Breast epithelium (tissue), 4 donors: ENCODE data around the gene C1QTNF7. TPM values are rescaled to one million over a fixed set of nuclear protein-coding genes. Genes with fewer than 3 reads are reported as not detected.

Experiments used
- DNase-seq, 2 donors: peaks; one replicate each; pipeline ENCODE4 v3.0.0-alpha.2; 2019; ENCODE audit warnings: low spot score in 2 of 2
- H3K27ac ChIP-seq, 2 donors: fragments of 200-600 bp; sonication (generic) in 1 of 2; one replicate each; pipeline ENCODE4 v1.5.1; 2016 to 2019; ENCODE audit warnings: mild to moderate bottlenecking in 1 of 2
- H3K27me3 ChIP-seq, 2 donors: fragments of 200-600 bp; sonication (generic) in 1 of 2; one replicate each; pipeline versions ENCODE4 v1.5.1 to v1.6.0; 2017 to 2019; ENCODE audit warnings: control low read depth in 1 of 2, mild to moderate bottlenecking in 1 of 2
- H3K36me3 ChIP-seq: fragments of 200-600 bp; one replicate; pipeline ENCODE4 v1.5.1; 2019
- H3K4me1 ChIP-seq, 2 donors: fragments of 200-600 bp; sonication (generic); one replicate each; pipeline ENCODE4 v1.5.1; 2016 to 2019; ENCODE audit warnings: control low read depth in 1 of 2
- H3K4me3 ChIP-seq, 3 donors: fragments of 200-600 bp; sonication (generic); 1 replicate in 2 of 3; 2 replicates in 1 of 3; pipeline ENCODE4 v1.5.1; 2016 to 2019; ENCODE audit warnings: mild to moderate bottlenecking in 3 of 3, moderate library complexity in 2 of 3
- H3K9me3 ChIP-seq, 2 donors: fragments of 200-600 bp; sonication (generic) in 1 of 2; one replicate each; pipeline ENCODE4 v1.5.1; 2016 to 2019; ENCODE audit warnings: control low read depth in 1 of 2
- POLR2A ChIP-seq: fragments of 450-650 bp; IDR thresholded peaks from one replicate; pipeline ENCODE4 v1.6.1; 2016; ENCODE audit warnings: antibody characterized with exemption, mild to moderate bottlenecking, moderate library complexity
- POLR2AphosphoS5 ChIP-seq, 3 donors: sonication (generic); formaldehyde crosslinking; IDR thresholded peaks; one replicate each; pipeline ENCODE4 v1.6.1; 2017; ENCODE audit warnings: antibody characterized with exemption in 3 of 3
- intact Hi-C: fragments of 100-400 bp; cut with DNase I; formaldehyde crosslinking; loops from one replicate; pipeline ENCODE4 v1.15.1; 2023; ENCODE audit warnings: low total_unique reads
- total RNA-seq, 3 donors: library from RNA; depleted of rRNA; stranded (reverse); fragments of >200 nt; gene quantifications; one replicate each; pipeline ENCODE4 v1.1.0, GENCODE V29; 2016
- TF ChIP-seq, protein P1 (sequence below), 3 donors: fragments of 450-650 bp; IDR thresholded peaks; one replicate each; pipeline ENCODE4 v1.5.1; 2016 to 2017; ENCODE audit warnings: antibody characterized with exemption in 3 of 3, mild to moderate bottlenecking in 3 of 3, moderate library complexity in 3 of 3

C1QTNF7 gene
- total RNA-seq, 3 donors from 2014 or later = 2.2 to 14.9 (median 2.6) TPM

- DNase-seq = no peak
- Histone ChIP-seq H3K4me3 (no peak overlapping the region), H3K27me3 (no peaks in the 10 kb centered on the region), H3K36me3 (no peaks in the 10 kb centered on the region), H3K4me1 (no peaks in the 10 kb centered on the region), H3K9me3 (no peaks in the 10 kb centered on the region), H3K27ac (no peak overlapping the region)
- TF ChIP-seq, protein P1, sequence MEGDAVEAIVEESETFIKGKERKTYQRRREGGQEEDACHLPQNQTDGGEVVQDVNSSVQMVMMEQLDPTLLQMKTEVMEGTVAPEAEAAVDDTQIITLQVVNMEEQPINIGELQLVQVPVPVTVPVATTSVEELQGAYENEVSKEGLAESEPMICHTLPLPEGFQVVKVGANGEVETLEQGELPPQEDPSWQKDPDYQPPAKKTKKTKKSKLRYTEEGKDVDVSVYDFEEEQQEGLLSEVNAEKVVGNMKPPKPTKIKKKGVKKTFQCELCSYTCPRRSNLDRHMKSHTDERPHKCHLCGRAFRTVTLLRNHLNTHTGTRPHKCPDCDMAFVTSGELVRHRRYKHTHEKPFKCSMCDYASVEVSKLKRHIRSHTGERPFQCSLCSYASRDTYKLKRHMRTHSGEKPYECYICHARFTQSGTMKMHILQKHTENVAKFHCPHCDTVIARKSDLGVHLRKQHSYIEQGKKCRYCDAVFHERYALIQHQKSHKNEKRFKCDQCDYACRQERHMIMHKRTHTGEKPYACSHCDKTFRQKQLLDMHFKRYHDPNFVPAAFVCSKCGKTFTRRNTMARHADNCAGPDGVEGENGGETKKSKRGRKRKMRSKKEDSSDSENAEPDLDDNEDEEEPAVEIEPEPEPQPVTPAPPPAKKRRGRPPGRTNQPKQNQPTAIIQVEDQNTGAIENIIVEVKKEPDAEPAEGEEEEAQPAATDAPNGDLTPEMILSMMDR (IDR thresholded peaks at IDR 0.05) = no peak
- intact Hi-C loops = no loop called here
Observed at GRCh38 chr4:15385515-15385914, 42.3 kb upstream of the C1QTNF7 start.

DNA sequence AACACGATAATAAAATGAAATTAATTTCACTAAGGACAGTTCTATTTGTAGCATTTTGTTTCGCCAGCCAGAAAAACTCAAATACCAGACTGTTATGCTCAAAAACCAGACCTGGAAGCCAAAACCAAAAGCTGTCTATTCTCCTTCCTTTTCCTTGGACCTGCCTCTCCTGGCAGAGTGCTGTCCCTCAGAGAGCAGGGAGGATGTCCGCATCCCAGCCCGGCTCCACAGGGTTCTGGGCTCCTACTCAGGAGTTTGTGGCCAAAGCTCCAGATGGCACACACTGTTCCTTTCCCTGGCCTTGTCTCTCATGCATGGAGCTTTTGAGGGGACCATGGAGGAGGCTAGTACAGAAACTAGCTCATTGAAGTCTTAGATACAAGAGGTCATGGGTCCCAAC lies 41.9 kb upstream of the C1QTNF7 start:
- no peak for DNase-seq
- Histone ChIP-seq H3K27me3 (no peaks in the 10 kb centered on the region), H3K4me3 (no peak overlapping the region), H3K36me3 (no peaks in the 10 kb centered on the region), H3K9me3 (no peaks in the 10 kb centered on the region), H3K4me1 (no peaks in the 10 kb centered on the region), H3K27ac (no peak overlapping the region)
- TF ChIP-seq, protein P1 (IDR thresholded peaks at IDR 0.05) = no peak
- intact Hi-C loops = no loop called here

- intact Hi-C loops = no loop called here
- Histone ChIP-seq H3K27ac (no peak overlapping the region), H3K9me3 (no peaks in the 10 kb centered on the region), H3K36me3 (no peaks in the 10 kb centered on the region), H3K27me3 (no peaks in the 10 kb centered on the region), H3K4me1 (no peaks in the 10 kb centered on the region), H3K4me3 (no peak overlapping the region)
- no peak for DNase-seq
- no peak for TF ChIP-seq POLR2A
- no peak for TF ChIP-seq POLR2AphosphoS5 (IDR thresholded peaks at IDR 0.05)
- TF ChIP-seq, protein P1 (IDR thresholded peaks at IDR 0.05) = no peak
Observed at GRCh38 chr4:15390494-15390893, 37.3 kb upstream of the C1QTNF7 start.

DNA sequence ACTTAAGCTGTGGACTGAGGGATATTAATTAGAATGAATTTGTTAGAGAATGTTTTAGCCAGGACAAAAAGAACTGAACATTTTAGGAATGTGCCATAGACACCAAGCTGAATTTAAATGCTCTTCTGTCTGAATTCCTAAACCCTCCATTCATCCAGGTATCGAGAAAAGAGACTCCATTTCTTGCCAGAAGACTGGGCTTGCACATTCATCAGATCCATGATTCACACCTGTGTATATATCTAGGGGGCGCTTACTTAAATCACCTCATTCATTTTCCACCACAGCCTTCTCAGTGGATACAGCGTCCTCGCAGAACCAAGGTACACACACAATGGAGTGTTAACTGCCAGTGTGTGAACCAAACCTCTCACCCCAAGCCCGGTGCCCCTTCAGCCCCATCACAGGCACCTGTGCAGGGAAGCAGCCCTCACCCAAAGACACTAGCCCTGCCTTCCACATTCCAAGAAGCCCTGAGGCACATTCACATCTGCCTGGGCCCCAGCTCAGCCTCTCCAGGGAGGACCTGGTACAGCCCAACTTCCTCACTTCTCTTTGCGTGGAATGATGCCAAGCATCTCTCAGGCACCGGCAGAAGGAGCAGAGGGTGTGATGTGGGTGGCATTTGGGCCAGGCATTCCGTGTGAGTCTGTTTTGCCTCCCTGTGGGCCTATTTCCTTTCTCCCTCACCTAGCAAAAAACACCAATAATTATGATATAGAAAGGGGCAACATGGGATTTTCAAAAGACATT lies 35.6 kb upstream of the C1QTNF7 start:
- H3K36me3 ChIP-seq = no peaks in the 10 kb centered on the region
- H3K4me1 ChIP-seq = no peaks in the 10 kb centered on the region
- TF ChIP-seq, protein P1 (IDR thresholded peaks at IDR 0.05) = no peak
- TF ChIP-seq POLR2AphosphoS5 (IDR thresholded peaks at IDR 0.05) (no peak), POLR2A (no peak)
- H3K27me3 ChIP-seq = no peaks in the 10 kb centered on the region
- H3K4me3 ChIP-seq = no peak overlapping the region
- H3K27ac ChIP-seq = no peak overlapping the region
- DNase-seq = no peak
- intact Hi-C loops = no loop called here
- H3K9me3 ChIP-seq = no peaks in the 10 kb centered on the region

GRCh38 chr4:15395311-15395710 lies 32.5 kb upstream of the C1QTNF7 start:
- Histone ChIP-seq H3K4me3 (no peak overlapping the region), H3K27me3 (no peaks in the 10 kb centered on the region), H3K9me3 (no peaks in the 10 kb centered on the region), H3K36me3 (no peaks in the 10 kb centered on the region), H3K4me1 (no peaks in the 10 kb centered on the region), H3K27ac (no peak overlapping the region)
- DNase-seq = no peak
- TF ChIP-seq POLR2AphosphoS5 (IDR thresholded peaks at IDR 0.05) (no peak), POLR2A (no peak)
- TF ChIP-seq, protein P1 (IDR thresholded peaks at IDR 0.05) = no peak
- intact Hi-C loops = no loop called here
